Lower lobe of right lung (tissue), 2 donors: ENCODE measurements around the gene ZNF474. TPM values are rescaled to one million over a fixed set of nuclear protein-coding genes. Genes with fewer than 3 reads are reported as not detected.

Experiments used
- ATAC-seq, 2 donors: fragments of 200-7000 bp; cut with Tn5 transposase; one replicate each; pipeline ENCODE4 v1.9.1; 2020 to 2022; ENCODE audit warnings: mild to moderate bottlenecking in 2 of 2, moderate library complexity in 2 of 2
- DNase-seq: peaks from one replicate; pipeline ENCODE4 v3.0.0-alpha.2; 2020
- H3K27ac ChIP-seq: fragments of 200-600 bp; one replicate; pipeline ENCODE4 v1.8.0; 2022
- H3K27me3 ChIP-seq: fragments of 200-600 bp; one replicate; pipeline ENCODE4 v1.8.0; 2022; ENCODE audit warnings: low read depth
- H3K36me3 ChIP-seq: fragments of 200-600 bp; one replicate; pipeline ENCODE4 v1.8.0; 2022; ENCODE audit warnings: mild to moderate bottlenecking
- H3K4me1 ChIP-seq: fragments of 200-600 bp; one replicate; pipeline ENCODE4 v1.8.0; 2022
- H3K4me3 ChIP-seq: fragments of 200-600 bp; one replicate; pipeline ENCODE4 v1.8.0; 2022; ENCODE audit warnings: mild to moderate bottlenecking
- H3K9me3 ChIP-seq: fragments of 200-600 bp; one replicate; pipeline ENCODE4 v1.8.0; 2022
- intact Hi-C: fragments of 100-400 bp; cut with DNase I; formaldehyde crosslinking; loops from one replicate; pipeline ENCODE4 v1.11.0; 2022
- total RNA-seq: library from RNA; stranded (reverse); fragmentation: NEBNext Ultra II Directional; extraction: Animal tissue kit (Norgen Biotek cat#: 25700); gene quantifications from one replicate; pipeline ENCODE4 v1.2.1, GENCODE V29; 2021
- TF ChIP-seq, protein P1 (sequence below): fragments of 200-600 bp; IDR thresholded peaks from one replicate; pipeline ENCODE4 v1.8.0; 2022; ENCODE audit warnings: antibody characterized with exemption, mild to moderate bottlenecking
- donor health status: DM: no; HTN: yes; CAD: no; lungs with severe emphysema.

ZNF474 gene
- total RNA-seq, 1 donor from 2014 or later = 2.2 TPM

DNA sequence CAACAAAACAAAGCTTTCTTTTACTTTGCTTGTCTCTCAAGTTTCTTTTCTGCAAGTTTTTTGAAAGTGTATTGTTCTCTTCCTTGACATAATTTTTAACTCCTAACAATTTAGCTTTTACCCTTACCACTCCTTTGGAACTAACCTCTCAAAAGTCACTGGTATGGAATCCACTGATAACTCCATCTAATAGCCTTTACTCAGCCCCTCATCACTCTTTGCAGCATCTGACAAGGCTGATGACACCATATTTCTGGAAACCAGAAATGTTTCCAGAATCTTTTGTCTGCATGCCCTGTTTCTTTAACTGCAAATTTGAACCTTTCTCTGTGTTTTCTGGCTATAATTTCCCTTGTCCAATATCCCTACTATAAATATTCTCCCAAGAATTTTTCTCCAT lies 46.5 kb downstream of the ZNF474 start:
- H3K27me3 ChIP-seq = no peaks in the 10 kb centered on the region
- intact Hi-C loops = no loop called here
- no peaks in the 10 kb centered on the region for H3K9me3 ChIP-seq
- no peak for ATAC-seq
- no peak overlapping the region for H3K27ac ChIP-seq
- no peaks in the 10 kb centered on the region for H3K4me1 ChIP-seq
- no peak for DNase-seq
- no peaks in the 10 kb centered on the region for H3K36me3 ChIP-seq
- no peak overlapping the region for H3K4me3 ChIP-seq
- TF ChIP-seq, protein P1, sequence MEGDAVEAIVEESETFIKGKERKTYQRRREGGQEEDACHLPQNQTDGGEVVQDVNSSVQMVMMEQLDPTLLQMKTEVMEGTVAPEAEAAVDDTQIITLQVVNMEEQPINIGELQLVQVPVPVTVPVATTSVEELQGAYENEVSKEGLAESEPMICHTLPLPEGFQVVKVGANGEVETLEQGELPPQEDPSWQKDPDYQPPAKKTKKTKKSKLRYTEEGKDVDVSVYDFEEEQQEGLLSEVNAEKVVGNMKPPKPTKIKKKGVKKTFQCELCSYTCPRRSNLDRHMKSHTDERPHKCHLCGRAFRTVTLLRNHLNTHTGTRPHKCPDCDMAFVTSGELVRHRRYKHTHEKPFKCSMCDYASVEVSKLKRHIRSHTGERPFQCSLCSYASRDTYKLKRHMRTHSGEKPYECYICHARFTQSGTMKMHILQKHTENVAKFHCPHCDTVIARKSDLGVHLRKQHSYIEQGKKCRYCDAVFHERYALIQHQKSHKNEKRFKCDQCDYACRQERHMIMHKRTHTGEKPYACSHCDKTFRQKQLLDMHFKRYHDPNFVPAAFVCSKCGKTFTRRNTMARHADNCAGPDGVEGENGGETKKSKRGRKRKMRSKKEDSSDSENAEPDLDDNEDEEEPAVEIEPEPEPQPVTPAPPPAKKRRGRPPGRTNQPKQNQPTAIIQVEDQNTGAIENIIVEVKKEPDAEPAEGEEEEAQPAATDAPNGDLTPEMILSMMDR = no peak

DNA sequence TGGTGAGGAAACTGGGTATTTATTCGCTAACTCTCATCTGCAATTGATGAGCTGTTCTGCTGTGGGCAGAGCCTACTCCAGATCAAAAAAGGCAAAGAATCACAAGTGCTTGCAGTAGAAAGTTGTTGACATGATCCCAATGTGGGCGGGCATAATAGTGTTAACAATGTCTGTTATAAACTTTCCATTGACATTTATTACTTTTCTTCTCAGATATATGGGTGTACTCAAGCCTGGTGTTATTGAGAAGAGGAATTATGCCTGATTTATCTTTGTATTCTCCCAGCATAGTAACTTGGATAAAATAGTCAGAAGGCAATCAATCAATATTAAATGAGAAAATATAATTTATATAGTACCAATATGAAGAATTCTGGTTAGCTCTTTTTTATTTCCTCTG lies 47.8 kb downstream of the ZNF474 start:
- no peak overlapping the region for H3K27ac ChIP-seq
- H3K27me3 ChIP-seq = no peaks in the 10 kb centered on the region
- no peaks in the 10 kb centered on the region for H3K36me3 ChIP-seq
- ATAC-seq (no peak), DNase-seq (no peak)
- peaks cover 6% of the 10 kb centered on the region for H3K4me1 ChIP-seq
- TF ChIP-seq, protein P1 = no peak
- no peak overlapping the region for H3K4me3 ChIP-seq
- intact Hi-C loops = no loop called here
- H3K9me3 ChIP-seq = no peaks in the 10 kb centered on the region

- Histone ChIP-seq H3K27ac (no peak overlapping the region), H3K27me3 (no peaks in the 10 kb centered on the region), H3K4me1 (peaks cover 30% of the 10 kb centered on the region), H3K36me3 (no peaks in the 10 kb centered on the region), H3K4me3 (no peak overlapping the region), H3K9me3 (no peaks in the 10 kb centered on the region)
- intact Hi-C loops = no loop called here
- TF ChIP-seq, protein P1 = no peak
- ATAC-seq (no peak), DNase-seq (no peak)
These were observed 50.4 kb downstream of the ZNF474 start for GRCh38 chr5:122179701-122180100.

- DNase-seq (no peak), ATAC-seq (no peak)
- H3K9me3 ChIP-seq = no peaks in the 10 kb centered on the region
- H3K4me3 ChIP-seq = no peak overlapping the region
- TF ChIP-seq, protein P1 = no peak
- intact Hi-C loops = no loop called here
- peaks cover 30% of the 10 kb centered on the region for H3K4me1 ChIP-seq
- H3K27ac ChIP-seq = no peak overlapping the region
- no peaks in the 10 kb centered on the region for H3K27me3 ChIP-seq
- H3K36me3 ChIP-seq = no peaks in the 10 kb centered on the region
These were observed 50.9 kb downstream of the ZNF474 start for GRCh38 chr5:122180146-122180712.

GRCh38 chr5:122180863-122181548 lies 51.7 kb downstream of the ZNF474 start:
- DNase-seq (no peak), ATAC-seq (no peak)
- no peak overlapping the region for H3K4me3 ChIP-seq
- intact Hi-C loops = no loop called here
- no peaks in the 10 kb centered on the region for H3K36me3 ChIP-seq
- no peak overlapping the region for H3K27ac ChIP-seq
- TF ChIP-seq, protein P1 = no peak
- no peaks in the 10 kb centered on the region for H3K9me3 ChIP-seq
- no peaks in the 10 kb centered on the region for H3K27me3 ChIP-seq
- H3K4me1 ChIP-seq = peaks cover 30% of the 10 kb centered on the region
